Fibroblast of villous mesenchyme (primary cell): Measurements from ENCODE around the gene VEPH1. TPM values are rescaled to one million over a fixed set of nuclear protein-coding genes. Genes with fewer than 3 reads are reported as not detected.

Experiments
- DNase-seq: peaks from one replicate; pipeline ENCODE4 v3.0.0-alpha.2; 2010; ENCODE audit warnings: low read depth
- H3K4me3 ChIP-seq: 2 replicates; pipeline ENCODE4 v1.5.1; 2011; ENCODE audit warnings: low read depth, mild to moderate bottlenecking, low read length
- CTCF ChIP-seq: IDR thresholded peaks from 2 replicates; pipeline ENCODE4 v1.5.1; 2012; ENCODE audit warnings: low read depth, mild to moderate bottlenecking, low read length; ENCODE audit not compliant: insufficient read depth
- total RNA-seq: library from RNA; depleted of rRNA; stranded (reverse); fragments of >200 nt; gene quantifications from 2 replicates; pipeline ENCODE4 v1.2.3, GENCODE V29; 2012

Gene VEPH1
- total RNA-seq, 1 donor, result 8.6 TPM

- DNase-seq, result no peak
- no peak for TF ChIP-seq CTCF
- no peak overlapping the region for H3K4me3 ChIP-seq
Measured at GRCh38 chr3:157297328-157297915, 205.8 kb downstream of the VEPH1 start.

- H3K4me3 ChIP-seq, result no peak overlapping the region
- no peak for DNase-seq
- TF ChIP-seq CTCF, result no peak
Measured at GRCh38 chr3:157294953-157295352, 208.3 kb downstream of the VEPH1 start.

DNA sequence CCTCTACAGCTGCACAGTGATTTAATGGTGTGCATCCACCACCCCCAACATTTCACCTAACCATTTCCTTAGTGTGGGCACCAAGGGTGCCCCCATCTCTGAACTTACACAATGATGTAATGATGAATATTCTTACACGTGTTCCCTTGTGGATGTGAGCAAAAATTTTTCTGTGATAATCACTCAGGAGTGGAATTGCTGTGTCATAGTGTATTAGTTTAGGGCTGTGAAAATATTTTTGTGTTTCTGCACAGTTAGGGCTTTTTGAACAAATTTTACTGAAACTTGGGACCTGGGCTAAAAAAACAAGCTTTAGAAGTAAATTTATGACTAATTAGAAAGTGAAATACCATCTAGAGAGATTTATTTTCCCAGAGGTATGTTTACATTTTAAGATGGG lies 208.7 kb downstream of the VEPH1 start:
- no peak for DNase-seq
- H3K4me3 ChIP-seq, result no peak overlapping the region
- no peak for TF ChIP-seq CTCF

DNA sequence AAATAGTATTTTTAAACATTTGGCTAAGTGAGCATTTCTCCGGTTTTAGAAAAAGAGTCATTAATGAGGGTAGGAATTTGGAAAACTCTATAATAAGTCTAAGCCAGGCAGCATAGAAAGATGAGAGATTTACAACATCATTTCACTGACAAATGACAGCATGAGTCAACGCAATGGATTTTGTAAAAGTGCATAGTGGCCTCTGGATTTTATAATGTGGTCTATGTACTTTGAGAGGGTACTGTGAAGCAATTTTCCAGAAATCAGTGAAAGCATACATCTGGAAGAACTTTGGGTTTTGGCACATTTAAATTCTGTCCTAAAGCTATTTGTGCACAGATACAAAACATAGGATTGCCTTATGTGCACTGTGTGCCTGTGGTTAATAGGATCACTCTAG lies 212.4 kb downstream of the VEPH1 start:
- peak; percentile 83 for DNase-seq
- no peak for TF ChIP-seq CTCF
- no peak overlapping the region for H3K4me3 ChIP-seq

DNA sequence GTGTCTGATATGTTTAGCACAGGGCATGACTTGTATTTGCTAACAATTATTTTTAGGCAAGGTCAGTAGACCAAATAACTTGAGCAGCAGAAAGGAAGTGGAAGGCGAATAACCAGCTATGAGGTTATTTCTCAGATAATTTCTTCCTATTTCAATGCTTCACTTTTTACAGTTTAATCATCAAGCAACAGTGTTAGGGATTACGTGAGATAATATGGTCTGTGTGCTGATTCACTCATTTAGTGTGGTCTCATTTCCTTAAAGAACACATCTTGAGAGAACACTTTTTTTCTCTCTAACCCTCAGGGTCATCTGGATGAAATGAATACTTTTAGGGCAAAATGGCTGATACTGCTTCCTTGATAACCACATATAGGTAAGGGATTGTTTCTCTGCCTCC lies 217.2 kb downstream of the VEPH1 start:
- DNase-seq, result no peak
- H3K4me3 ChIP-seq, result no peak overlapping the region

GRCh38 chr3:157285141-157285540 lies 218.1 kb downstream of the VEPH1 start:
- no peak for DNase-seq
- TF ChIP-seq CTCF, result no peak
- no peak overlapping the region for H3K4me3 ChIP-seq

More for the DNA sequence above, 217.2 kb downstream of the VEPH1 start:
- no peak for TF ChIP-seq CTCF

DNA sequence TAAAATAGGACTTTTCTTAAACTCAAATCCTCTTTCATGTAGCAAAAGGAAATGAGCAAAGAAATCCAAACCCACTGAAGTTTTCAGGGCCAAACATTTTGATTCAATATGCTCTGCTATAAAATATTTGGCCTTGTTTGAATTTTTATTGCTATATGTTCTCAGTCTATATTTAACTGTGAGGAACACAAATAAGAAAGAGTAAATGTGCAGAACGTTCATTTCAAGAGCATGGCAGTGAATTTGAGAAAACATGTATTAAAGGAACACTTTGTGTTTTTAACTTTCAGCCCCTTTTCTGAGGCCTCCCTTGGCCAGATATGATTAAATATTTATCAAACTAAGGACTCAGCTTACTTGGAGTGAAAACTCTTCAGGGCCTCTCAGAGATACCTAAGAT lies 218.5 kb downstream of the VEPH1 start:
- no peak overlapping the region for H3K4me3 ChIP-seq
- DNase-seq, result no peak
- no peak for TF ChIP-seq CTCF
